Gastroesophageal sphincter (tissue), 3 donors: ENCODE results near the gene GLT1D1.

ENCODE experiments used
- CTCF ChIP-seq, 4 experiments: fragments of 200-600 bp in 2 of 4; fragments of 450-650 bp in 2 of 4; sonication (generic) in 1 of 4; IDR thresholded peaks; one replicate each; pipeline ENCODE4 v1.5.1; 2017 to 2019; ENCODE audit warnings: antibody characterized with exemption in 4 of 4, mild to moderate bottlenecking in 2 of 4, moderate library complexity in 2 of 4
- EP300 ChIP-seq: sonication (generic); formaldehyde crosslinking; IDR thresholded peaks from one replicate; pipeline ENCODE4 v1.6.1; 2017; ENCODE audit warnings: antibody characterized with exemption, mild to moderate bottlenecking
- POLR2A ChIP-seq, 2 donors: fragments of 450-650 bp; IDR thresholded peaks; one replicate each; pipeline ENCODE4 v1.6.1; 2017; ENCODE audit warnings: antibody characterized with exemption in 2 of 2, mild to moderate bottlenecking in 2 of 2, moderate library complexity in 1 of 2
- POLR2AphosphoS5 ChIP-seq: sonication (generic); formaldehyde crosslinking; IDR thresholded peaks from one replicate; pipeline ENCODE4 v1.6.1; 2017; ENCODE audit warnings: antibody characterized with exemption

DNA sequence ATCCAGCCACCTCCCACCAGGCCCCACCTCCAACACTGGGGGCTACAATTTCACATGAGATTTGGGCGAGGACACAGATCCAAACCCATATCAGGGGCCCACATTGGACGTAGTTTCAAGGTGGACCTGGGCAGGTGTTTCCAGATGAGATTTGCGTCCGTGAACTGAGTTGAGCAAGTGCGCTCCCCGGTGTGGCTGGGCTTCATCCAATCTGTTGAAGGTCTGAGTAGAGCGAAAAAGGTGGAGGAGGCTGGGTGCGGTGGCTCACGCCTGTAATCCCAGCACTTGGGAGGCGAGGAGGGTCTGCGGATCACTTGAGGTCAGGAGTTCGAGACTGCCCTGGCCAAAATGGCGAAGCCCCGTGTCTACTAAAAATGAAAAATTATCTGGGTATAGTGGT is 4.9 kb upstream of the GLT1D1 start:
- TF ChIP-seq CTCF (IDR thresholded peaks at IDR 0.05), result no peak
- TF ChIP-seq EP300, result no peak
- TF ChIP-seq POLR2A (IDR thresholded peaks at IDR 0.05), result no peak
- TF ChIP-seq POLR2AphosphoS5, result no peak
